IPS-20b (cell line): ENCODE results near the gene PHF21B.

Source experiments
- H3K27ac ChIP-seq: one replicate; pipeline ENCODE4 v1.5.1; 2013; ENCODE audit warnings: low read length
- H3K27me3 ChIP-seq: 2 replicates; pipeline ENCODE4 v1.6.1; 2013; ENCODE audit warnings: mild to moderate bottlenecking, low read length, inconsistent platforms; ENCODE audit not compliant: insufficient read depth
- H3K36me3 ChIP-seq: 2 replicates; pipeline ENCODE4 v1.6.1; 2013; ENCODE audit warnings: low read depth, mild to moderate bottlenecking, inconsistent platforms, low read length, moderate library complexity; ENCODE audit not compliant: insufficient read depth
- H3K4me1 ChIP-seq: 2 replicates; pipeline ENCODE4 v1.6.1; 2013; ENCODE audit warnings: mild to moderate bottlenecking, control low read depth, inconsistent platforms, low read length, moderate library complexity; ENCODE audit not compliant: insufficient read depth
- H3K4me3 ChIP-seq: 2 replicates; pipeline ENCODE4 v1.5.1; 2013; ENCODE audit warnings: mild to moderate bottlenecking, low read length, inconsistent platforms
- H3K9ac ChIP-seq: 2 replicates; pipeline ENCODE4 v1.6.1; 2013; ENCODE audit warnings: low read depth, mild to moderate bottlenecking, inconsistent platforms, low read length, moderate library complexity
- H3K9me3 ChIP-seq: 2 replicates; pipeline ENCODE4 v1.6.1; 2013; ENCODE audit warnings: mild to moderate bottlenecking, low read depth, low read length, inconsistent platforms; ENCODE audit not compliant: insufficient read depth

The PHF21B gene

GRCh38 chr22:45039133-45039532 lies 29.3 kb upstream of the PHF21B start:
- H3K36me3 ChIP-seq: no peaks in the 10 kb centered on the region
- peaks cover 9% of the 10 kb centered on the region for H3K9me3 ChIP-seq
- H3K4me3 ChIP-seq: no peak overlapping the region
- H3K4me1 ChIP-seq: no peaks in the 10 kb centered on the region
- H3K9ac ChIP-seq: no peak overlapping the region
- H3K27ac ChIP-seq: no peak overlapping the region
- no peaks in the 10 kb centered on the region for H3K27me3 ChIP-seq

DNA sequence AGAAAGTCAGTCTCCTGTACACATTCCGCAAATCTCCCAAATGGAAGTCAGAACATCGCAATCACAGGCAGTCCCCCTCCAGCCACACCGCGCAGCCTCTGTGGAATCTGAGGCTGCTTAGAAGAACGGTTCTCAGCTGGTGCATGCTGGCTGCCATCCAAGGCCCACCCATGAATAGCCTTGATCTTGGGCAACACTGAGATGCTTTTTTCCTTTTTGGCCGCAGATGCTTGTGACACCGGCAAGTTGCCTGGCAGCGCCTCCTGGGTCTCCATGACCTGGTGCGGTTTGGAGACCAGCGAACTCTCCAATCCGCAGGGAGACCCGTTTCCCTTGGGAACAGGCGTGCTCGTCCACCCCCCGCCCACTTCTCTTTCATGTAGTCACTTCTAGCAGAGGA lies 26.3 kb upstream of the PHF21B start:
- Histone ChIP-seq H3K27ac (no peak overlapping the region), H3K4me1 (no peaks in the 10 kb centered on the region), H3K36me3 (no peaks in the 10 kb centered on the region), H3K9ac (no peak overlapping the region), H3K27me3 (no peaks in the 10 kb centered on the region; the same call in 1 of the 2 replicates), H3K9me3 (peaks cover 22% of the 10 kb centered on the region), H3K4me3 (no peak overlapping the region)

DNA sequence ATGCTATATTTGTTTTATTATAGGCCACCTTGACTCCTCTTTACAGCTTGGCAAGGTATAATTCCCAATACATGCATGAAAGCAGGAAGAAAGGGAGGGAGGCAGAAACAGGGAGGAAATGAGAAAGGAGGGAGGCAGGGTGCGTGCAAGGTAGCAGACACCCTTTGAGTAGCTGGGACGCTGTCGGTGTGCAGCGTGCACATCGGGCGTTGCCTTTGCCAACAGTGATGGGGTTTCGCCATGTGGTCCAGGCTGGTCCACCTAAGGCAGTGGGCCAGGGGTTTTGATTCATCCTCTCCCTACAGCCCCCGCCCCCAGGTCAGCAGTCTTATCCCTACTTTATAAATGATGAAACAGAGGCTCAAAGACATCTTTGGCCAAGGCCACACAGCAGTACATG lies 25.0 kb upstream of the PHF21B start:
- Histone ChIP-seq H3K9ac (no peak overlapping the region), H3K27me3 (no peaks in the 10 kb centered on the region; the same call in 1 of the 2 replicates), H3K36me3 (no peaks in the 10 kb centered on the region), H3K27ac (no peak overlapping the region), H3K4me1 (no peaks in the 10 kb centered on the region), H3K9me3 (peaks cover 22% of the 10 kb centered on the region), H3K4me3 (no peak overlapping the region)

DNA sequence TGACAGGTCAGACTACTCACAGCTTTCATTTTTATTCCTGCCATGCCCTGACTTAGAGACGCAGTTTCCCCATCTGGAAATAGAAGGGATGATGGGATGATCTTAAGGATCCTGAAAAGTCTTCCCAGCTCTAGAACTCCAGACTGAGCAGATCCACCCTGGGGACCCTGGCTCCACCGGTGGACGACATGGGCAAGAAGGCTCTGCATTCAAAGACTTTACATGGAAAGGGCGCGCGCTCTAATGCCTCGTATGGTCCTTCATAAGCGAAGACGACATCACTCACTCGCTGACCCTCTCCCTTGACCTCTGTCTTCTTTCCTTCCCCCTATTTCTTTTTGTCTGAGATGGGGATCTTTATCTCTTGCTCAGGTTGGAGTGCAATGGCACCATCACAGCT lies 24.4 kb upstream of the PHF21B start:
- H3K4me1 ChIP-seq: no peaks in the 10 kb centered on the region
- H3K27me3 ChIP-seq: no peaks in the 10 kb centered on the region; the same call in 1 of the 2 replicates
- peaks cover 22% of the 10 kb centered on the region for H3K9me3 ChIP-seq
- H3K27ac ChIP-seq: no peak overlapping the region
- H3K4me3 ChIP-seq: no peak overlapping the region
- H3K36me3 ChIP-seq: no peaks in the 10 kb centered on the region
- H3K9ac ChIP-seq: no peak overlapping the region

GRCh38 chr22:45033136-45033535 lies 23.3 kb upstream of the PHF21B start:
- no peak overlapping the region for H3K9ac ChIP-seq
- H3K4me3 ChIP-seq: no peak overlapping the region
- H3K36me3 ChIP-seq: no peaks in the 10 kb centered on the region
- H3K27me3 ChIP-seq: no peaks in the 10 kb centered on the region; the same call in 1 of the 2 replicates
- H3K27ac ChIP-seq: no peak overlapping the region
- peaks cover 22% of the 10 kb centered on the region for H3K9me3 ChIP-seq
- no peaks in the 10 kb centered on the region for H3K4me1 ChIP-seq

GRCh38 chr22:45031629-45032403 lies 22.0 kb upstream of the PHF21B start:
- Histone ChIP-seq H3K4me3 (no peak overlapping the region), H3K27ac (no peak overlapping the region), H3K9ac (no peak overlapping the region; the same call in 1 of the 2 replicates), H3K9me3 (peaks cover 12% of the 10 kb centered on the region), H3K36me3 (no peaks in the 10 kb centered on the region), H3K4me1 (no peaks in the 10 kb centered on the region), H3K27me3 (no peaks in the 10 kb centered on the region; the same call in 1 of the 2 replicates)

DNA sequence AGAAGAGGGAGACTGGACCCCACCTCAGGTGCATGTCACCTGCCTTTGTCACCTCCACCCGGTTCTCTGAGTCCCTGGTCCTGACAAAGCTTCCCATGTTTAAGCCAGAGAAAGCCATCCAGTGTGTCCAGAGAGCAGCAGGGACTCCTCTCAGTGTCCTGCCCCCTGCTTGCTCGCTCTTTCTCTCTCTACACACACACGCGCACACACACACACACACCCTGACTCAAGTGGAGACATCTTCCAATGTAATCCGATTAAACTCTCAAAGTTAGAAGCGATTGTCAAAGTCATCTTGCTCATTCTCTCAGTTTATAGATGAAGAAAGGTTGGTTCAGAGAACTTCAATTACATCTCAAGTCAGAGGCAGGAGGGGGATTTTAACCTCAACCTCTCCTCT lies 19.7 kb upstream of the PHF21B start:
- Histone ChIP-seq H3K9ac (no peak overlapping the region), H3K9me3 (peaks cover 12% of the 10 kb centered on the region), H3K27ac (no peak overlapping the region), H3K4me3 (no peak overlapping the region), H3K36me3 (no peaks in the 10 kb centered on the region), H3K4me1 (no peaks in the 10 kb centered on the region), H3K27me3 (no peaks in the 10 kb centered on the region; the same call in 1 of the 2 replicates)

- Histone ChIP-seq H3K4me1 (peaks cover 5% of the 10 kb centered on the region; the same call in 1 of the 2 replicates), H3K4me3 (no peak overlapping the region), H3K9ac (no peak overlapping the region), H3K27ac (no peak overlapping the region), H3K36me3 (no peaks in the 10 kb centered on the region), H3K9me3 (no peaks in the 10 kb centered on the region), H3K27me3 (no peaks in the 10 kb centered on the region)
Observed at GRCh38 chr22:45026511-45026910, 16.7 kb upstream of the PHF21B start.

GRCh38 chr22:45023431-45023830 lies 13.6 kb upstream of the PHF21B start:
- Histone ChIP-seq H3K36me3 (no peaks in the 10 kb centered on the region), H3K9me3 (no peaks in the 10 kb centered on the region), H3K27me3 (no peaks in the 10 kb centered on the region)

GRCh38 chr22:45019861-45020655 lies 10.3 kb upstream of the PHF21B start:
- Histone ChIP-seq H3K36me3 (no peaks in the 10 kb centered on the region), H3K27ac (no peak overlapping the region), H3K4me1 (peaks cover 5% of the 10 kb centered on the region; the same call in 1 of the 2 replicates), H3K4me3 (no peak overlapping the region), H3K9ac (no peak overlapping the region), H3K27me3 (no peaks in the 10 kb centered on the region), H3K9me3 (no peaks in the 10 kb centered on the region)

More at GRCh38 chr22:45023431-45023830, 13.6 kb upstream of the PHF21B start:
- Histone ChIP-seq H3K9ac (no peak overlapping the region), H3K27ac (no peak overlapping the region), H3K4me1 (peaks cover 5% of the 10 kb centered on the region; the same call in 1 of the 2 replicates), H3K4me3 (peak overlapping the region; percentile 2; the same call in 1 of the 2 replicates)

DNA sequence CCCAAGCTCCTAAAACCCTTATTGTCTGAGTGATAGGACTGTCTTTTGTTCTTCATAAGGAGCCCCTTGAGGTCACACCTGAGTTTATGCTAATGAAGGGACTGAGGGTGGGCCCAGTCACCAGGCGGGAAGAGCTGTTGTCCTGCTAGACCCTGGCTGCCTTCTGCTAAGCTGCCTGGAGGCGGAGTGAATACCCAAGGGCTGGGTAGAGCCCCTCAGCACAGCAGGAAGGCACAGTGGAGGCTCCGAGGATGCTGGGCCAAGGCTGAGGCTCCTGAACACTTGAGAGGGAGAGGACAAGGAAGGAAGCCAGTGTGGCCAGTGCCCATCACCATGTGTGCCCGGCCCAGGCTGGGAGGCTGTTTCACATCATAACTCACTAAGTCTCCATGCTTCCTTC lies 4.8 kb upstream of the PHF21B start:
- peaks cover 11% of the 10 kb centered on the region for H3K27me3 ChIP-seq
- H3K9me3 ChIP-seq: no peaks in the 10 kb centered on the region
- H3K36me3 ChIP-seq: no peaks in the 10 kb centered on the region
- peaks cover 12% of the 10 kb centered on the region; the same call in 1 of the 2 replicates for H3K4me1 ChIP-seq
- no peak overlapping the region for H3K4me3 ChIP-seq
- no peak overlapping the region for H3K27ac ChIP-seq
- H3K9ac ChIP-seq: no peak overlapping the region
